Measurements from ENCODE around the gene GGA2. TPM values are rescaled to one million over a fixed set of nuclear protein-coding genes. Genes with fewer than 3 reads are reported as not detected.

Gene GGA2
- total RNA-seq, 4 donors from 2014 or later = 19.4 to 53.8 (median 23.9) TPM

GRCh38 chr16:23523321-23523720 lies 13.0 kb upstream of the GGA2 start:
- Histone ChIP-seq H3K36me3 (peaks cover 7 to 91% (median 27%) of the 10 kb centered on the region in 3 donors), H3K4me1 (no peaks in the 10 kb centered on the region), H3K27ac (no peak overlapping the region), H3K9me3 (no peaks in the 10 kb centered on the region), H3K27me3 (no peaks in the 10 kb centered on the region), H3K4me3 (no peak overlapping the region)
- intact Hi-C loops (cut with DNase I) = no loop called here
- TF ChIP-seq POLR2A (IDR thresholded peaks at IDR 0.05) (no peak), CTCF (IDR thresholded peaks at IDR 0.05) (no peak)
- 87 to 90% methylated on average over 5 to 6 of the region's 6 CpGs for WGBS, 2 donors
- no peak for DNase-seq

GRCh38 chr16:23521965-23522364 lies 11.7 kb upstream of the GGA2 start:
- TF ChIP-seq CTCF (IDR thresholded peaks at IDR 0.05) = no peak
- no peak for TF ChIP-seq POLR2A (IDR thresholded peaks at IDR 0.05)
- Histone ChIP-seq H3K4me1 (no peaks in the 10 kb centered on the region), H3K27ac (no peak overlapping the region), H3K36me3 (peaks cover 0 to 78% (median 27%) of the 10 kb centered on the region in 3 donors), H3K4me3 (no peak overlapping the region), H3K9me3 (no peaks in the 10 kb centered on the region), H3K27me3 (no peaks in the 10 kb centered on the region)
- intact Hi-C loops (cut with DNase I) = no loop called here
- WGBS, 2 donors = 91 to 97% methylated on average over 4 of the region's 4 CpGs
- DNase-seq = no peak

- Histone ChIP-seq H3K9me3 (no peaks in the 10 kb centered on the region), H3K27ac (no peak overlapping the region), H3K36me3 (peaks cover 0 to 70% (median 27%) of the 10 kb centered on the region in 3 donors), H3K27me3 (no peaks in the 10 kb centered on the region), H3K4me3 (no peak overlapping the region), H3K4me1 (no peaks in the 10 kb centered on the region)
- DNase-seq = no peak
- intact Hi-C loops (cut with DNase I) = no loop called here
- TF ChIP-seq POLR2A (IDR thresholded peaks at IDR 0.05) (no peak), CTCF (IDR thresholded peaks at IDR 0.05) (no peak)
- 79 to 96% methylated on average over 3 to 4 of the region's 4 CpGs for WGBS, 2 donors
Observed at GRCh38 chr16:23521037-23521743, 10.9 kb upstream of the GGA2 start.

- intact Hi-C loops (cut with DNase I) = no loop called here
- H3K4me3 ChIP-seq = no peak overlapping the region
- no peaks in the 10 kb centered on the region for H3K9me3 ChIP-seq
- WGBS, 2 donors = 84 to 88% methylated on average over 4 of the region's 4 CpGs
- H3K4me1 ChIP-seq = no peaks in the 10 kb centered on the region
- H3K36me3 ChIP-seq = peaks cover 0 to 63% (median 27%) of the 10 kb centered on the region in 3 donors
- TF ChIP-seq CTCF (IDR thresholded peaks at IDR 0.05) (no peak), POLR2A (IDR thresholded peaks at IDR 0.05) (no peak)
- no peak for DNase-seq
- H3K27me3 ChIP-seq = no peaks in the 10 kb centered on the region
- H3K27ac ChIP-seq = no peak overlapping the region
Observed at GRCh38 chr16:23520500-23520899, 10.2 kb upstream of the GGA2 start.

- intact Hi-C loops (cut with DNase I) = no loop called here
- no peak overlapping the region for H3K27ac ChIP-seq
- TF ChIP-seq POLR2A (IDR thresholded peaks at IDR 0.05) (no peak), CTCF (IDR thresholded peaks at IDR 0.05) (no peak)
- no peak overlapping the region for H3K4me3 ChIP-seq
- no peaks in the 10 kb centered on the region for H3K4me1 ChIP-seq
- peaks cover 0 to 57% (median 15%) of the 10 kb centered on the region in 3 donors for H3K36me3 ChIP-seq
- DNase-seq = no peak
- H3K27me3 ChIP-seq = no peaks in the 10 kb centered on the region
- 75 to 81% methylated on average over 2 of the region's 5 CpGs for WGBS, 2 donors
- no peaks in the 10 kb centered on the region for H3K9me3 ChIP-seq
Observed at GRCh38 chr16:23519282-23519681, 9.0 kb upstream of the GGA2 start.

Measured in esophagus squamous epithelium (tissue), 5 donors.